Activated CD8-positive, alpha-beta memory T cell treated with anti-CD3 and anti-CD28 coated beads for 24 hours (primary cell): ENCODE measurements around the gene ACTRT2.
A peak's percentile ranks its signal among the peaks of the same experiment; 100 is the strongest.

Experiments used
- DNase-seq: peaks from one replicate; pipeline ENCODE4 v3.0.0-alpha.2; 2020

ACTRT2 gene

DNA sequence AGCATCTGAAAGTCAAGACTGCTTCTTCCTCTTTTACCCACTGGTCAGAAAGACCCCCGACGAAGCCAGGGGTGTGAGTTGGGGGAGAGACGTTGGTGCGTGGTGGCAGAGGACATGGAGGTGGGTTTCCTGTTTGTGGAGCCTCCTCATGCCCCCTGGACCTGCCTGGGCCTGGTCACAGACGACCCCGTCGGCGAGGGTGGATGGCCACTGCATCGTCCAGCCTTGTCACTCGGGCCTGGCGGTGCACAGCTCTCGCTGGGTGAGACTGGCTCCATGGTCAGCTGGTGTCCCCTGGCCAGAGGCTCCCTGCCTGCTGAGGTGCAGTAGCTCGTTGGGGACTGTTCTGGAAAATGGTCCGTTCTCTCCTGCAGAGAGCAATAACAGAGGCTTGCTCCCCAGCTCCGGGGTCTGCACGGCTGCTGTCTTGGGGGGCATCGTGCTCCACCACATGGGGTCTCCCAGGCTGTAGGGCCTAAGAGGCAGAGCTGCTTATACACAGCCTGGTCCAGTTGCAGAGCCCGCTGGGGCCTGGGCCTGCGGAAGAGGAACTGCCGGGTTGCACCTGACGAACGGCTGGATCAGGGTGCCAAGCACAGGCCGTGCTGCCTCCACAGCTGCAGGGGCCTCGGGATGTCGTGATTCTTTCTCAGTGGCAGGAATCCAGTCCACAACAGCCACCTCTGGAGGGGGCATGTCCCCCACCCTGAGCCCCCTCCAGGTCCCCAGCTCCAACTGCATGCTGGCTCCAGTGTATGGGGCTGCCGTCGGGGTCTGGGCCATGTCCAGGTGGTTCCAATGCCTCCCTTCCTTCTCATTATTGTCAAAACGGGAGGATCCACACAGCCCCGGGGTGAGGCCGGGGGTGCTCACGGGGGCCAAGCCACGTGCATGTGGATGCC, 18.0 kb upstream of the ACTRT2 start:
- DNase-seq = no peak

DNA sequence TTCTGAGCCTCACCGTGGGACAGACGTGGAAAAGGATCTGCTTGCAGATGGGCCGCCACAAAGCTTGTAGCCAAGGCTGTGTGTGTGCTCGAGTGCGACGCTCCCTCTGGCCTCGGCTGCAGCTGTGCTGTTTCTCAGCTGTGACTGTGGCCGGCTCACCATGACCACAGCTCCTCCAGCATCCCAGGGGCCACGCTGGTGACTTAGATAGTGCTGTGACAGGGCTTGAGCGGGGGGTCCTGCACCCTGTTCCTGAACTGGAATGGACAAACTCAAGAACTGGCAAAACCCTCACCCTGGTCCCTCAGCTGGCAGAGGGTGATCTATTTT, 17.4 kb upstream of the ACTRT2 start:
- DNase-seq = no peak

GRCh38 chr1:3004285-3005205, 16.7 kb upstream of the ACTRT2 start:
- no peak for DNase-seq

DNA sequence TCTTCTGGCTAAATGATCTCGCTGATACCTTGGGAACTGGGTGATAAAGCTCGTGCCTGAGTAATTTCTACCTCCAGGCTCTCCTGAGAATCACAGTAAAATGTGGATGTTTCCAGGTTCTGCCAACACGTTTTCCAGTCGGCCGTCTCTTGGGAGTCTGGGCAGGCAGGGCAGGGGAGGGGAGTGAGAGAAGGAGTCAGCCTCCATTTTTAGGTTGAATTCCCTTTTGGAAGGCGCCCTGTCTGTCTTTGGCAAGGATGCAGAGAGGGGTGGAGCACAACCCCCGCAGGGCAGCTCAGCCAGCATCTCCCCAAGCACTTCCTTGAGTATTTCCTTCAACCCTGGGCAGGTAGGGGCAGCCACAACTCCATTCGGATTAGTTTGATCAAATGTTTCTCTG, 15.5 kb upstream of the ACTRT2 start:
- DNase-seq = no peak

DNA sequence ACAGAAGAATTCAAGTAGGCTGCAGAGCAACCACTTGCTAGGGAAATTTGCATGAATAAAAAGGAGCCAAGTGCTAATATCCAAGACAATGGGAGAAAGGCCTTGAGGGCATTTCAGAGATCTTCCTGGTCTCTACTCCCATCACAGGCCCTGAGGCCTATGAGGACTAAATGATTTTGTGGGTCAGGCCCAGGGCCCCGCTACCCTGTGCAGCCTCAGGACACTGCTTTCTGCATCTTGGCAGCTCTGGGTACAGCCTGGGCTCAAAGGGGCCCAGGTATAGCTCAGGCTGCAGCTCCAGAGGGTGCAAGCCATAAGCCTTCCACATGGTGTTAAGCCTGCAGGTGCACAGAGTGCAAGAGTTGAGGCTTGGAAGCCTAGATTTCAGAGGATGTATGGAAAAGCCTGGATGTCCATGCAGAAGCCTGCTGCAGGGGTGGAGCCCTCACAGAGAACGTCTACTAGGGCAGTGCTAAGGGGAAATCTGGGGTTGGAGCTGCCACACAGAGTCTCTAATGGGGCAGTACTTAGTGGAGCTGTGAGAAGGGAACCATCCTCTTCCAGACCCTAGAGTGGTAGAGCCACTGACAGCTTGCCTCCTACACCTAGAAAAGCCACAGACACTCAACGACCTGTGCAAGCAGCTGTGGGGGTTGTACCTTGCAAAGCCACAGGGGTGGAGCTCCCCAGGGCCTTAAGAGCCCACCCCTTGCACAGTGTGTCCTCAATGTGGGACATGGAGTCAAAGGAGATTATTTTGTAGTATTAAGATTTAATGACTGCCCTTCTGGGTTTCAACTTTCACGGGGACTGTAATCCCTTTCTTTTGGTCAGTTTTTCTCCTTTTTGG, 13.7 kb upstream of the ACTRT2 start:
- DNase-seq = no peak

- DNase-seq = no peak
Observed at GRCh38 chr1:3009021-3009420, 12.2 kb upstream of the ACTRT2 start.

DNA sequence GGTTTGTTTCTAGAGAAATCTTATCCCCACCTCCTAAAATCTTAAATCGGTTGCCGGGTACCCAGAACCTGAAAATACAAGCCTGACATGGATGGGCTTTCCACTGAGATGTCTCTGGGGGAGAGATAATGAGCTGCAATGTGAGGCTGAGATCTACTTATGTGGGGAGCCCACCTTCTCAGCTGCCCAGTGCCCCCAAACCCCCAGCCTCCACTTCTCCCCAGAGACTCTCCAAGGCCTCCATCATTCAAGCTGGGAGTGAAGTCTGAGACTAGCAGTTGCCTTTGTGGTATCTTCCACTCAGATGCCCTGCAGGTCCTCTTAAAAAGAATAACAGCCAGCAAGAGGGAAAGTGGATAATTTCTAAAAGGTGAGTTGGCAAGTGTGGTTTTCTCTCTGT, 11.7 kb upstream of the ACTRT2 start:
- DNase-seq = no peak

DNA sequence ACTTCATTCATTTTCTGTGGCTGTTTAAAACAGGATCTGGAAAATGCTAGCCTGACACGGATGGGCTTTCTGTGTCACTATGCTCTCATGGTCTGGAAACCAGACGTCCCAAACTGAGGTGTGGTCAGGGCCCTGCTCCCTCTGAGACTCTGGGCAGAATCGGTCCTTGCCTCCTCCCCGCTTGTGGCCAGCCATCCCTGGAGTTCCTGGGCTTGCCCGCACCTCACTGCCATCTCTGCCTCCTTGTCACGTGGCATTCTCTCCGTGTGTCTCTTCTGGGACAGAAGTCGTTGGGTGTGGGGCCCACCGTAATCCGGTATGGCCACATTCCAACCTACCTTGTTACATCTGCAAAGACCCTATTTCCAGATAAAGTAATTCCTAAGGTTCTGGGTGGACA, 10.1 kb upstream of the ACTRT2 start:
- no peak for DNase-seq

- no peak for DNase-seq
Observed at GRCh38 chr1:3011631-3012455, 9.4 kb upstream of the ACTRT2 start.

GRCh38 chr1:3012456-3013291, 8.6 kb upstream of the ACTRT2 start:
- DNase-seq = peak; percentile 85

DNA sequence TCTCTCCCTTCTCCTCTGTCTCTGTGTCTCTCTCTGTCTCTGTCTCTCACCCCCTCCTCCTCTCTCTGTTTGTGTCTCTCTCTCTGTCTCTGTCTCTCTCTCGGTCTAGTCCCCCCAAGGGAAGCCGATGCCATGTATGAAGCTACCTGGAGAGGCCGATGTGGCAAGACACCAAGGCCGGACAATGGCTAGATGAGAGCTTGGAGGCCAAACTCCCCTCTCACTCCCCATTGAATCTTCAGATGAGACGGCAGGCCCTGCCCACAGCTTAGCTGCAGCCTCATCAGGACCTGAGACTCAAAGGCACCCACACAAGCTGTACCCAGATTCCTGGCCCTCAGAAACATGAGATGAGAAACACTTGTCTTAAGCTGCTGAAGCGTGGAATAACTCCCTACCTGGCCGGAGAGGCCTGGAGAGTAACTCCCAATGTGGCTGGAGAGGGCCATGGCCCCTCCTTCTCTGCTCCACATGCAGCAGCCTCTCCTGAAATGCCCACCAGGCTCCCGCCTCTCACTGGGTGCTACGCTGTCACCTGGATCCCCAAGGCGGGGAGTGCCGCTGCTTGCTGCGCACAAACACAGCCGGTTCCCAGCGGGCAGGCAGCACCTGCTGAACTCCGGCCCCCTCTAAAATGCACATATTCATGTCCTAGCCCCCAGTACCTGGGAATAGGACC, 7.8 kb upstream of the ACTRT2 start:
- DNase-seq = no peak

- DNase-seq = no peak
Observed at GRCh38 chr1:3014050-3014440, 7.2 kb upstream of the ACTRT2 start.

- DNase-seq = no peak
Observed at GRCh38 chr1:3014443-3015268, 6.6 kb upstream of the ACTRT2 start.

DNA sequence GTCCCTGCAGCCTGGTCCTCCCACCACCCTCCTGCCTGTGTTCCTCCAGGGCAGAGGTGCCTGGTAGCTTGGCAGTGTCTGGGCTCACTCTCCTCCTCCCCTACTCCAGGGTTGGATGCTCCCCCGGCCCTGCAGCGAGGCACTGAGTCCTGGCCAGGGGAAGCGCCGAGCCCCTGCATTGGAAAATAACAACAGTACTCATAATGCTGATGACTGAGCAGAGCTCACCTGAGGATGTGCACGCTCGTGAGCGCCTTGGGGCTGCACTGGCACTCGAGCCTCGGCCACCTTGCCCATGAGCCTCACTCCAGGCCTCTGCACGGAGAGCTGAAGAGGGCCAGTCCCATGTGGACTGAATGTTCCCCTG, 6.0 kb upstream of the ACTRT2 start:
- no peak for DNase-seq

DNA sequence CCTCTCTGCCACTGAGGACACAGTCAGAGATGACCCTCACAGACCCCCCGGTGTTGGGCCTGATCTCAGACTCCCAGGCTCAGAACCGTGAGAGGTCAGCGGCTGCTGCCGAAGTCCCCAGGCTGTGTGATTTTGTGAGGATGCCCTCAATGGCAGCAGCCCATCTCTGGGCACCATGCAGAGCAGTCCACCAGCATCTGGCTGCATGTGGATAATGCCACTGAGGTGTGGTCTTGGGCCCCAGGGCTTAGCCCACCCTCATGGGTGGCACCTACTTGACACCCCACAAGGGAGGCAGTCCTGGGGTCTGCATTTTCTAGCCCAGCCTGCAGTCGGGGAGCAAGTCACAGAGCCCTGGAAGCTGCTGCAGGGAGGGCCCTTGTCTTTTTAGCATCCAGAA, 5.5 kb upstream of the ACTRT2 start:
- DNase-seq = no peak

DNA sequence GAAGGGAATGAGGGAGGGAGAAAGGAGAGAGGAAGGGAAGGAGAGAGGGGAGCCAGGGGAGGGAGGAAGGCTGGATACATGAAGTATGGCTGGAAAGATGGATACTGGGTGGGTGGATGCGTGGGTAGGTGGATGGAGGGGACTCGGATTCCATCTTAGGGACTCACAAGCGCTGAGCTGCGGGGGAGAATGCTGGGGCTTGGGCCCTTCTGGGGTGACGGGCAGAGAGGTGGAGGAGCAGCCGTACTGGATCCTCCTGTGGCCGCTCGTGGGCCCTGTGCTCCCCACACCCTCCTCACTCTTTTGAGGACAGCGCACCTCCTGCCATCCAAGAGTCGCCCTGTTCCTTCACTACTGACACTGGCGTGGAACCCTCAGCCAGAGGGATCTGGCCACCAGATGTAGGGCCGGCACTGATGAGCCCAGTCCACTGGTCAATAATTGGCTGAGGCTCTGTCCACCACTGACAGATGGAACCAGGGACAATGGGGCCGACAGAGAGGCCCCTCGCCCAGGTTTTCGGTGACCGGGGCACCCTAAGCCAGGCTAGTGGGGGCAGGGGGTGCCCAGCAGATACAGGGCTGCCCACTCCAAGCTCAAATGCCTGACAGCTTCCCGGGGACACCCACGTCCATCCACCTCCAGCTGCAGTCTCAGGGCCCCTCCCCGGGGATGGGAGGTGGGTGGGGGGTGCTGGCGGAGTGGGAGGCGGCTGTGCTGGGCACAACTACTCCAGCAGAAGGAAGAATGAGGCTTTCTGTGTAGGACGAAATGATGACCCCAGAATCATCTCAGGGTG, 4.4 kb upstream of the ACTRT2 start:
- DNase-seq = no peak

GRCh38 chr1:3017440-3018050, 3.7 kb upstream of the ACTRT2 start:
- no peak for DNase-seq

- DNase-seq = no peak
Observed at GRCh38 chr1:3018051-3018471, 3.2 kb upstream of the ACTRT2 start.
